Measurements from ENCODE around the gene TTYH2.

TTYH2 gene

DNA sequence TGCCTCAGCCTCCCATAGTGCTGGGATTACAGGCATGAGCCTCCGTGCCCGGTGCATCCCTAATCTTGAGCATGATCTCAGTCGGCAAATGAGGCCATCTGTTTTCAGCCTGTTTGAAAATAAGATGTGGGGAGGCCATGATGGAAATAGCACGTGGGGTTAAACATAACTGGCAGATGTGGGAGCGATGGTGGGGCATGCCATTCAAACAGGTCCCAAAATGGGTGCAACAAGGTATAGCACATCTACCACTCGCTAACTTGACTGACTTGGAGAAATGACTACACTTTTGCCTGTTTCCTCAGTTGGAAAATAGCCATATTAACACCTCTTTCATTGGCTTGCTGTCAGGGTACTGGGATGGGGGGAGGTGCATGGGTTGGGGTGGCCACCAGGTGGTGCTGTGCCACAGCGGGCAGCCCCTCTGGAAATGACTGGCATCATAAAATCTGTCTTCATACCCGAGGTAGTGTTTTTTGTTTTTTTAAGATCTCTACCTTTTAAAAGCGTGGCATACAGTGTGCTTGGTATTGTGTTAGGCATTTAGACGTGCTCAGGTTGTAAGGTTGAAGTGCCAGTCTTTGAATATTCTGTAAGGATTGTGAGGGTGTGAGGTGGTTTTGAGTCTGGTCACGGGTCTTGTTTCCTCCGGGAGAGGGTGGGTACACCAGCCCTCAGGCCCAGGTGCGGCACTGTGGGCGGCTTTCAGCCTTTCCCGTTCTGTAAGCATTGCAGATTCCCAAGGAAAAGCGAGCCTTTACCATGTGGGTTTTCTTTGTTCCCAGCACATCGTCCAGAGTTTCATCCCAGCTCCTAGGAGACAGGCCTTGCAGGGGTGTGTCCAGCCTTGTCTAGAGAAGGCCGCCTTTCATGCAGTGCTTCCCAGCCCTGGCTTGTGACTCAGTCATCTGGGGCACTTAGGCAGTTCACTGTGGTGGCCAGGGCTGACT is 2.9 kb upstream of the TTYH2 start:
- TF ChIP-seq, protein P1, sequence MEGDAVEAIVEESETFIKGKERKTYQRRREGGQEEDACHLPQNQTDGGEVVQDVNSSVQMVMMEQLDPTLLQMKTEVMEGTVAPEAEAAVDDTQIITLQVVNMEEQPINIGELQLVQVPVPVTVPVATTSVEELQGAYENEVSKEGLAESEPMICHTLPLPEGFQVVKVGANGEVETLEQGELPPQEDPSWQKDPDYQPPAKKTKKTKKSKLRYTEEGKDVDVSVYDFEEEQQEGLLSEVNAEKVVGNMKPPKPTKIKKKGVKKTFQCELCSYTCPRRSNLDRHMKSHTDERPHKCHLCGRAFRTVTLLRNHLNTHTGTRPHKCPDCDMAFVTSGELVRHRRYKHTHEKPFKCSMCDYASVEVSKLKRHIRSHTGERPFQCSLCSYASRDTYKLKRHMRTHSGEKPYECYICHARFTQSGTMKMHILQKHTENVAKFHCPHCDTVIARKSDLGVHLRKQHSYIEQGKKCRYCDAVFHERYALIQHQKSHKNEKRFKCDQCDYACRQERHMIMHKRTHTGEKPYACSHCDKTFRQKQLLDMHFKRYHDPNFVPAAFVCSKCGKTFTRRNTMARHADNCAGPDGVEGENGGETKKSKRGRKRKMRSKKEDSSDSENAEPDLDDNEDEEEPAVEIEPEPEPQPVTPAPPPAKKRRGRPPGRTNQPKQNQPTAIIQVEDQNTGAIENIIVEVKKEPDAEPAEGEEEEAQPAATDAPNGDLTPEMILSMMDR (IDR thresholded peaks at IDR 0.05; ENCODE audit: extremely low read depth, missing control alignments) = peak; percentile 77
- DNase-seq (ENCODE audit: low spot score) = peak; percentile 85

DNA sequence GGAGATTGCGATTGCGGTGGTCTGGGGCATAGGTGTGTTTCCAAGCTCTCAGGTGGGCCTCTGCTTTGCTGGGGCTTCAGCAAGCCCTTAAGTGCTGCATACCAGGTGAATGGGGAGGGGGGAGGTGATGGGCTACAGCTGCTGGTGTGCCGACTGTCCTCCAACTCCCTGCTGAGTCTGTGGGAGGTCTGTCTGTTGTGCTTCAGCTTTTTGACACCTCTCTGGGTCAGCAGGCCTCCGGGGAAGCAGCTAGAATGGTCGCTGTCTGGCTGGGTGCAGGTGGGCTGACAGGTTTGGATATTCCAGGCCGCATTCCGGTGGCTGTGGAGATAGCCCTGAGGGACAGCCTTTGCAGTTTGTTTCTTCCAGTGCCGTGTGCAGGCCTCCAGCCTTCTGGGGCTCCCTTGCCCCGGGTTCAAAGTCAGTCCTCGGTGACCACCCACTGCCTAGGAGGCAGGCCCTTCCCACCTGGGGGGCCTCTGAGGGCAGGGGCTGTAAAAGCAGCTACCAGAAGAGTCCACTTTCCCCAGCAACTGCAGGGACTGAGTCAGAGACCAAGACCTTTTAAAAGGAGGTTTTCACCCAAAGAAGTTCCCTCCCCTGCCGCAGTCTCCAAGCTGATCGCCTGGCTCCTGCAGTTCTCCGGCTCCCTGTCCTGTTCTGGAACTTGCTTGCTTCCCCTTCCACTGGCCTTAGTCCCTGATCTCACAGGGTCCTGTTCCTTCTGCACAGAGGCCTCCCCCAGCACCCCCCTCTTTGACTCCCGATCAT is 2.0 kb upstream of the TTYH2 start:
- no peak for DNase-seq (ENCODE audit: low spot score)
- TF ChIP-seq, protein P1 (IDR thresholded peaks at IDR 0.05; ENCODE audit: extremely low read depth, missing control alignments) = no peak

DNA sequence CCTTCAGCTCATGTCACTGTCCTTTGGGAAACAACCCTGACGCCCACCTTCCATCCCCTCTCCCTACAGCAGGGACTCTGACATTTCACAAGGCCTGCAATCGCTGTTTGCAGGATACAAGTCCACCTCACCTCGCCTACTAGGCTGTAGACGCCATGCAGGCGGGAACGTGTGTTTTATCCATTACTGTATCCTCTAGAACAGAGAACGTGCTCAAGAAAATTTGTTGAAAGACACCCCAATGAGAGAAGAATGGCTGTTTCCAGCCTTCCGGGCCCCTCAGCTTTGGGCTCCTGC is 1.5 kb upstream of the TTYH2 start:
- no peak for DNase-seq (ENCODE audit: low spot score)
- TF ChIP-seq, protein P1 (IDR thresholded peaks at IDR 0.05; ENCODE audit: extremely low read depth, missing control alignments) = no peak

DNA sequence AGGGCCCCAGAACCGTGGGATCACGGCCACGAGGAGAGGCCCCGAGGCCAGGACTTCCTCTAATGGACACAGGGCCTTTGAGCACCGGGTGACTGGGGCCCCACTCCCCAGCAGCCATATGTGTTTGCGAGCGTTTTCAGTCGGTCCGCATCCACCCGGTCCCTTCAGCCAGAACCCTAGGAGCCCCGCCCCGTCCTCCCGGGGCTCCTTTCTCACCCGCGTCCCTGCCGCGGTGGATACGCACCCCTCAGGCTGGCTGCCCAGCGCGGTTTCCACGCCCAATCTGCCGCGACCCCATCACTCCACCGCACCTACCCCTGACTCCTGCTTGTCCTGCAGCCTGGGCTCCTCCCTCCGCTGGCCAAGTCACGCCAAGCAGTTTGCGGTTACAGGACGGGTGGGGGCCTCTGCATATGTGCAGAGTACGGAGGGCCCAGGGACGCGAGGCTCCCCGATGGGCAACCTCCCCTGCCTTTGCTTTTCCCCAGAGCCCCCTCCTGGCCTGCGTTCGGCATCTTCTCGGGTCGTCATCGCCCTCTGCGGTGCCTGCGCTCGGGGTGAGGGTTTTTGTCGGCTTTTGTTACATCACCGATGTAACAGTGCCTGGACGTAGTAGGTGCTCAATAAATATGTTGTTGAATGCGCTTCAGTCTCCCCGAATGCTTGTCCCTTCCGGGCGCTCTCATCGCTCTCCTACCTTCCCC is 1.0 kb upstream of the TTYH2 start:
- TF ChIP-seq, protein P1 (IDR thresholded peaks at IDR 0.05; ENCODE audit: extremely low read depth, missing control alignments) = no peak
- DNase-seq (ENCODE audit: low spot score) = no peak

DNA sequence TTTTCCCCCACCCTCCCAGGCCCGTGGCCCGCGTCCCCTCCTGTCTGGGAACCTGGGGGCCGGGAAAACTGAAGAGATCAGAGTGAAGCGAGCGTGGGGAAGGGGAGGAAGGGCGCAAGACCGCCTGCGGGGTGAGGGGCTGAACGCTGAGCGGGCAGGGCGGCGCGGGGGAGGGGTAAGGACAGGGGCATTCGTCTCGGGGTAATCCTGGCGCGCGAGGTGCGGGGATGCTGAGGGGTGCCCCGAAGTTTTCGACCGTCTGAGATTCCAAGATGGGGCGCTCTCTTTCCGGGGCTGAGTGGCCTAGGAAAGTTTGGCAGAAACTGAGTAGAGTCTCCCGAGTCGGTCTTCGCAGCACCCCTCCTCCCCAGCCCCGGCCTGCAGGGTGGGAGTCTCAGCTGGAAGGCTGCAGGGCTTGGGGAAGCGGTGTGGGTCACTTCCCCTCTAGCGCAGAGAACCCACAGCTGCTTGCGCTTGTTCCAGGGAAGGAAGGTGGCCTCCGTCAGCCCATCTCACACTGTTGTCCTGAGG is 555 bp downstream of the TTYH2 start:
- DNase-seq (ENCODE audit: low spot score) = no peak
- TF ChIP-seq, protein P1 (IDR thresholded peaks at IDR 0.05; ENCODE audit: extremely low read depth, missing control alignments) = no peak

DNA sequence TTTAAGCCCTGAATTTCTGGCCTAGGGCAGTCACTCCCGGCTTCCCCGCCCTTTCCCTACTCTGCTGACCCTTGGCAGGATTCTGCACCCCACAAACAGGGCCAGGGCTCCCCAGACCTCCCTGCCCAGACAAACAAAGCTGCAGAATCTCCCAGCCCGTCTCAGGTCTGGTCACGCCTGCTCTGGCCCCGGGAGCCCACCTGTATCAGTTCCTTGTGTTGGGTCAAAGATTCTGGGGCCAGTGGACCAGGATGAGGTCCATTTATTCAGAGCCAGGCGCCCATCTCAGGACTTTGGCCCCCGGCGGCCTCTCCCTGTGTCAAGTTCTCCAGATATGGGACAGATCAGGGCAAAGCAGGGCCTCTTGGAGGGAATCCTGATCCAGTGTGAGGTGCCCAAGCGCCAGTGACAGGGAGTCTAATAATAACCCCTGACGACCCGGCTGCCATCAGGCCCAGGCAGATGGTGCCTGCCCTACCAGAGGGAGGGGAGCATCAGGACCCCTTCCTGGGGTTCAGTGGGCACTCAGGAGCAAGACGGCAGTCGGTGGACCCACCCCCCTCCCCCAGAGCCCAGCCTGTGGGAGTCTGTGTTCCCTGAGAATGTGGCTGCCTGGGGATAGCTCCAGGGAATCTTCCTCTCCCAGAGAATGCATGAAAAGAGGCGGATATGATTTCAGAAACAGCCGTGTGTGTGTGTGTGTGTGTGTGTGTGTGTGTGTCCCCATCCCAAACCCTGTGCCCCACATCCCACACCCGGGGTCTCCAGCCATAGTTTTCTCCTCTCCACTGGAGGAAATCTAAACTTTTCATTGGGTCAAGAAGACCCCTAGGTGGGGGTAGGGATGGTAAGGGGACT is 1.3 kb downstream of the TTYH2 start:
- DNase-seq (ENCODE audit: low spot score) = no peak
- TF ChIP-seq, protein P1 (IDR thresholded peaks at IDR 0.05; ENCODE audit: extremely low read depth, missing control alignments) = no peak
